GM10266 (cell line): ENCODE data around the gene FHIT.

Experiments used
- DNase-seq: peaks from one replicate; pipeline ENCODE4 v3.0.0; 2012; ENCODE audit errors: extremely low spot score
- CTCF ChIP-seq: IDR thresholded peaks from 2 replicates; pipeline ENCODE4 v1.5.1; 2012; ENCODE audit warnings: mild to moderate bottlenecking, low read depth; ENCODE audit not compliant: control insufficient read depth, insufficient read depth; ENCODE audit errors: missing control alignments

FHIT gene

GRCh38 chr3:60641354-60641753 is 609.9 kb downstream of the FHIT start:
- TF ChIP-seq CTCF, result no peak
- no peak for DNase-seq

- no peak for DNase-seq
- TF ChIP-seq CTCF, result no peak
Observed at GRCh38 chr3:60636846-60637245, 614.4 kb downstream of the FHIT start.

- no peak for DNase-seq
- no peak for TF ChIP-seq CTCF
Observed at GRCh38 chr3:60633644-60634043, 617.6 kb downstream of the FHIT start.

- no peak for DNase-seq
- no peak for TF ChIP-seq CTCF
Observed at GRCh38 chr3:60631509-60631908, 619.7 kb downstream of the FHIT start.

GRCh38 chr3:60630953-60631352 is 620.3 kb downstream of the FHIT start:
- DNase-seq, result no peak
- TF ChIP-seq CTCF, result no peak

GRCh38 chr3:60629816-60630215 is 621.4 kb downstream of the FHIT start:
- TF ChIP-seq CTCF, result no peak
- no peak for DNase-seq

- no peak for DNase-seq
- no peak for TF ChIP-seq CTCF
Observed at GRCh38 chr3:60622349-60622748, 628.9 kb downstream of the FHIT start.

GRCh38 chr3:60617188-60617587 is 634.1 kb downstream of the FHIT start:
- no peak for TF ChIP-seq CTCF
- DNase-seq, result no peak
